Measurements from ENCODE around the gene DMD.

DMD gene

DNA sequence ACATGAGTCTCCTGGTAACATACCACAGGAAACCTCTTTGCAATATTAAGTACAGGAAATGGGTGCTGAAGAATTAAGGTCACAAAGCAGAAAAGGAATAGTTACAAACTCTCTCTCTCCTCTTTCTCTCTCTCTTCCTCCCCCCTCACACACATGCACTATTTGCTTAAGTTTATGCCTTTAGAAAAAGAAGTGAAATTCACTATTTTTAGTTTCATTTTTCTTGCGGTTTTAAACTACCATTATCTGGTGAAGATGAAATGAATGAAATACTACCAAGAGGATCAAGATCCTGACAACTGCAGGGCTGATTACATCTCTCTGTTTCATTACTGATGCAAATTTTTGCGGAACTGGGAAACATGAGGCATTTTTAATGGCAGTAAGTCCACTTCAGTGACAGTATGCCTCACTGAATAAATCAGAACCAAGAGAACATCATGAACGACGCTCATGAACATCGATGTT is 2075.2 kb downstream of the DMD start:
- TF ChIP-seq, protein P1, sequence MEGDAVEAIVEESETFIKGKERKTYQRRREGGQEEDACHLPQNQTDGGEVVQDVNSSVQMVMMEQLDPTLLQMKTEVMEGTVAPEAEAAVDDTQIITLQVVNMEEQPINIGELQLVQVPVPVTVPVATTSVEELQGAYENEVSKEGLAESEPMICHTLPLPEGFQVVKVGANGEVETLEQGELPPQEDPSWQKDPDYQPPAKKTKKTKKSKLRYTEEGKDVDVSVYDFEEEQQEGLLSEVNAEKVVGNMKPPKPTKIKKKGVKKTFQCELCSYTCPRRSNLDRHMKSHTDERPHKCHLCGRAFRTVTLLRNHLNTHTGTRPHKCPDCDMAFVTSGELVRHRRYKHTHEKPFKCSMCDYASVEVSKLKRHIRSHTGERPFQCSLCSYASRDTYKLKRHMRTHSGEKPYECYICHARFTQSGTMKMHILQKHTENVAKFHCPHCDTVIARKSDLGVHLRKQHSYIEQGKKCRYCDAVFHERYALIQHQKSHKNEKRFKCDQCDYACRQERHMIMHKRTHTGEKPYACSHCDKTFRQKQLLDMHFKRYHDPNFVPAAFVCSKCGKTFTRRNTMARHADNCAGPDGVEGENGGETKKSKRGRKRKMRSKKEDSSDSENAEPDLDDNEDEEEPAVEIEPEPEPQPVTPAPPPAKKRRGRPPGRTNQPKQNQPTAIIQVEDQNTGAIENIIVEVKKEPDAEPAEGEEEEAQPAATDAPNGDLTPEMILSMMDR (IDR thresholded peaks at IDR 0.05; ENCODE audit: low read depth, low read length), result no peak

DNA sequence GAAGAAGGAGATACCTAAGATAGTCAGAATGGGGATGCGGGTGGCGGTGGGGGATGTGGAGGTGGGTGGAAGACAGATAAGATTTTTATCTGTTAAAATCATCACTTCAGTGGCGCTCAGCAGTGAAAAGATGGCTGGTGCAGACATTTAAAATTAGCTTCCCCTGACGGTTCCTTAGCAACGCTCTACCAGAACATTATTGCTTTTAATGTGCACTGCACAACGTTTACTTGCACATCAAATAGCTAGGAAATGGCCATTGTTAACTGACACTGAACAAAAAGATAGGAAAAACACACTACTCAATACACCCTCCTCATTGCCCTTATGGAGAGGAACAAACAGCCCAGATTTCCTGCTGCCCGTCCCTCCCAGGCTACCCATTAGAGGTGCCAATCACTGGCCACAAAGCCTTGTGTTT is 2078.5 kb downstream of the DMD start:
- TF ChIP-seq, protein P1 (IDR thresholded peaks at IDR 0.05; ENCODE audit: low read depth, low read length), result no peak
- in situ Hi-C loops (cut with HindIII; ENCODE audit: low sequenced_read_pairs), result no loop called here
- DNase-seq (ENCODE audit: low read depth, low spot score), result no peak
- H3K4me3 ChIP-seq (ENCODE audit: low read depth, low read length), result no peak overlapping the region

More for the DNA sequence above, 2075.2 kb downstream of the DMD start:
- DNase-seq (ENCODE audit: low read depth, low spot score), result no peak
- H3K4me3 ChIP-seq (ENCODE audit: low read depth, low read length), result no peak overlapping the region
- in situ Hi-C loops (cut with HindIII; ENCODE audit: low sequenced_read_pairs), result no loop called here

DNA sequence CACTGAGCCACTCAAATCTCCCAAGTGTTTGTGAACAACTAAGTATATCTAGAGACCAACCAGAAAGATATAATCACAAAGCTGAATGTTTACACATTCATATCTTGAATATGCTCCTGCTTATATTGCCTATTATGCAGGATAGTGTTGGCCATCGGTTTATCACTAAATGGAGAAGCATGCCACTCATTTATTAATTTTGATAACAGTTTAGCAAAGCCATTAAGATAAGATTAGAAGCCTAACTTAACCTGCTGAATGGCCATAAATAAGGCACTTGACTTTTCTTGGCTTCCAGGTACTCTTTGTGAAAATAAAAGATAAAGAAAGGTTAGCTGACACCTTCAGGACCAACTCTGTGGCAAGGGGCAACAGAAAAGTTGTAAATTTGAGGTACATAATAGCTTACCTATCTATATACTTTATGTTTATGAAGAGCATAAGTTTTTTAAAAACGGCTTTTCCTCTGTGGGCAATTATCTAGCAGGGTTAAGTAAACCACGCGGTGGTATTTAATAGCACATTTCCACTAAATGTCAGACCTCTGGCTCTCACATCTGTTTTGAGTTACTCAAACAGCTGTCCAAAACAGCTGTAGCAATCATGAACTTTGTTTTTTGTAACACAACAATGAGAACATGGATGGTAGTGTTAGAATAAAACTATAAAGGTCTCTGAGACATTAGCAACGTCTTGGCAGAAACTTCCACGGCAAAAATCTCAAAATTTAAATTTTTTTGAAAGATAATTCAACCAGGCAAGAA is 2080.7 kb downstream of the DMD start:
- in situ Hi-C loops (cut with HindIII; ENCODE audit: low sequenced_read_pairs), result no loop called here
- TF ChIP-seq, protein P1 (IDR thresholded peaks at IDR 0.05; ENCODE audit: low read depth, low read length), result no peak
- H3K4me3 ChIP-seq (ENCODE audit: low read depth, low read length), result no peak overlapping the region
- no peak for DNase-seq (ENCODE audit: low read depth, low spot score)

DNA sequence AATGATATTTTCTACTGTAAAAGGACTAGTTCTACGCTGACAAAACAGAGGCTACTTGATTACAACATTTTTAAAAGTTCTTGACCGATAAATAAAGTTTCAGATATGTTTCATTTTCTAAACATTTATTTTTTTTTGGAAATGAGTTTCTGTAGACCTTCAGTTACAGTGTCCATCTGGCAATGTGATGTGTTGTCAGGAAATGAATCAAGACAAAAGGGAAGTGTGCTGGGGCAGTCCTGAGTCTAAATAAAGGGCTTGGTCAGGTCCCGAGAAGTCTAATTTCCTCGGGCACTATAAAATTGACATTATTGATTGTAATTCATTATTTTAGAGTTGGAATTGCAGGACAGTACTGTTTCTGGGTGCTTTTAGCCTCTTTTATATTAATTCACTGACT is 2082.5 kb downstream of the DMD start:
- in situ Hi-C loops (cut with HindIII; ENCODE audit: low sequenced_read_pairs), result no loop called here
- no peak overlapping the region for H3K4me3 ChIP-seq (ENCODE audit: low read depth, low read length)
- DNase-seq (ENCODE audit: low read depth, low spot score), result no peak
- TF ChIP-seq, protein P1 (IDR thresholded peaks at IDR 0.05; ENCODE audit: low read depth, low read length), result no peak

DNA sequence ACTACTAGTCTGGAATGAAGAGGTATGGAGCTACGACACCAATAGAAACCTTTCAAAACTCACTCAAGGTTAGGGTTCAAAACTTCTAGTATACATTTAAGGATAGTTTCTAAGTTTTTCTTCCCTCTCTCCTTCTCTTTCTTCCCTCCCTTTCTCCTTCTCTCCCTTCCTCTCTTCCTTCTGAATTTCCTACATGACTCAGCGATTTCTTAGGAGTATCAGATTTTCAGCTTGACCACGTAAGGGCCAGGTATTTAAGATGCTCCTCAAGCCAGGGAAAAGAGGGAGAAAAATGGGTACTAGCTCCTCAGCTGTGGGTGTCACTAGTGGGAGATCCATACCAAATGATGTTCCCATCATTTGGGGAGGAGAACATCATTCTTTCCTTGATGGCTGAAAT is 2083.6 kb downstream of the DMD start:
- no peak for DNase-seq (ENCODE audit: low read depth, low spot score)
- H3K4me3 ChIP-seq (ENCODE audit: low read depth, low read length), result no peak overlapping the region
- in situ Hi-C loops (cut with HindIII; ENCODE audit: low sequenced_read_pairs), result no loop called here
- TF ChIP-seq, protein P1 (IDR thresholded peaks at IDR 0.05; ENCODE audit: low read depth, low read length), result no peak

DNA sequence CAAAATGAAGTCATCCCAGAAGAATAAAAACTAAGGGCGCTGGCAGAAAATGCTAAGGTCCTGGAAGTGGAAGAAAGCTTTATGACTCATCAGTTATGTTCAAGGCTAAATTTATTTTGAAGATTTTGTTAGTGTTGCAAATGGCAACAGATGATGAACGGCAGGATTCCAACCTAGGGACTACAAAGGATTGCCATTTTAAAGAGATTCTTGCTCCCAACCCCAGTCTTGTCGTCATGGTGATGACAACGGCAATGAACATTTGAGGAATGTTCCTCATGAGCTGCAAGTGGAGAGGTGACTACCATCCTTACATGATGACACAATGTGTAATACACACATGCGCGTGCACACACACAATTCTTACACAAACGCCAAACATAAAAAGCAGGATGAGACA is 2085.1 kb downstream of the DMD start:
- TF ChIP-seq, protein P1 (IDR thresholded peaks at IDR 0.05; ENCODE audit: low read depth, low read length), result no peak
- no peak overlapping the region for H3K4me3 ChIP-seq (ENCODE audit: low read depth, low read length)
- peak; percentile 49 for DNase-seq (ENCODE audit: low read depth, low spot score)
- in situ Hi-C loops (cut with HindIII; ENCODE audit: low sequenced_read_pairs), result no loop called here

Data from astrocyte of the spinal cord (primary cell).